Astrocyte (in vitro differentiated cells and primary cell): ENCODE data around the gene FAM234B. TPM values are rescaled to one million over a fixed set of nuclear protein-coding genes. Genes with fewer than 3 reads are reported as not detected.

Experiments
- total RNA-seq: library from RNA; stranded (reverse); gene quantifications from 2 replicates; pipeline ENCODE4 v1.2.1, GENCODE V29; 2021

Gene FAM234B
- total RNA-seq, 1 donor from 2014 or later = 6.2 TPM

Other genes with a start within 250 kb of the FAM234B start
- 54.6 and 62.1 TPM in 2 replicates for gene DDX47, start 231.0 kb upstream of the FAM234B start, total RNA-seq
- gene GPRC5A, start 152.8 kb upstream of the FAM234B start, total RNA-seq = 4.2 and 12.5 TPM in 2 replicates
- not detected in 2 replicates for gene GPRC5D, start 92.2 kb upstream of the FAM234B start, total RNA-seq
- gene HEBP1, start 44.1 kb upstream of the FAM234B start, total RNA-seq = 27.8 and 28.9 TPM in 2 replicates
- gene GSG1, start 59.3 kb downstream of the FAM234B start, total RNA-seq = 0.23 TPM in 1 of 2 replicates, not detected in the other
- gene EMP1, start 152.3 kb downstream of the FAM234B start, total RNA-seq = 57.6 and 71.7 TPM in 2 replicates